T47D (cell line): Measurements from ENCODE around the gene ST8SIA5.

Experiments used
- DNase-seq, 2 experiments: peaks; one replicate each; pipeline versions ENCODE4 v3.0.0 to v3.0.0-alpha.2; 2011 to 2012; ENCODE audit warnings: low read depth in 1 of 2, low spot score in 1 of 2
- JUND ChIP-seq: IDR thresholded peaks from 2 replicates; pipeline ENCODE4 v1.6.1; 2012; ENCODE audit warnings: low read depth
- in situ Hi-C: cut with HindIII; loops from 2 replicates; pipeline ENCODE4 v1.10.0; 2016; ENCODE audit warnings: low sequenced_read_pairs, low pct_unique_long_range_greater_than_20kb

Gene ST8SIA5

GRCh38 chr18:46672062-46672970, 84.5 kb downstream of the ST8SIA5 start:
- in situ Hi-C loops = no loop called here
- no peak for DNase-seq
- TF ChIP-seq JUND = no peak

GRCh38 chr18:46668694-46669093, 88.2 kb downstream of the ST8SIA5 start:
- in situ Hi-C loops = no loop called here
- no peak for DNase-seq
- TF ChIP-seq JUND = no peak

DNA sequence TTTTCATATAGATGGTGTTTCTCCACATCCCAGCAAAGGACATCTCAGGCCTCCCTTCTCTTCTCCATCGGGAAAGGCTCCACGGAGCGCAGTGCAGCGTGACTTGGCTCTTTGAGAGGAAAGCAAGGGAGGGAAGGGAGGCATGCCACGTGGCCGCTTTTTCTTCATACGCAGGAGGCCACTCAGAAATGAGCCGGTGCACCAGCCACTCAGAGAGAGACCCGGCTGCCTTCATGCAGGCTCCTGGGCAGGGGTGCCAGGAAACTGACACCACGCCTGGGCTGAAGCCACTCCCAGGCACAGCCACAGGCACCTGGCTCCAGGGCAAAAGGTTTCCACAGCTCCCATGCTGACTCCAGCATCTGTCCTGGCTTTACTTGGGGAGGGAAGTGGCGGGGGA, 88.7 kb downstream of the ST8SIA5 start:
- in situ Hi-C loops = no loop called here
- DNase-seq = no peak
- no peak for TF ChIP-seq JUND

DNA sequence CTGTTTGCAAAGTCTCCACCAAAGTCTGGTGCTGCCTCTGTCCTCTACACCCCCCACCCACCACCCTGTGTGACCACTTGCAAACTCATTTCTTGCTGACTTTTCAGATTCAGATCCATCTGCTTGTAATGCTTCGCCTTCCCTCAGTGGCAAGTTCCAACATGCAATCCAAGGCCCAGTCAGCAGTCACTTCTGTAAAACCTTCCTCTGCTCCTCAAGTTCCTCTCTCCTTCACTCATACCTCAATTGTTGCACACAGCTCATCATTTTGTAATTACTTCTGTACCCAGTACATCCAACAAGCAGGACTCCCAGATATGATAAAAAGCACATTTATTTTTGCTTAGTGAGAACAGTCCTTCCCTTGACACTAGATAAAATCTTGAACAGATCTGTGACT, 93.3 kb downstream of the ST8SIA5 start:
- no peak for DNase-seq
- no peak for TF ChIP-seq JUND
- in situ Hi-C loops = no loop called here

GRCh38 chr18:46660957-46661749, 95.7 kb downstream of the ST8SIA5 start:
- TF ChIP-seq JUND = no peak
- DNase-seq = peak in 1 of 2 experiments; percentile 16
- in situ Hi-C loops = no loop called here

GRCh38 chr18:46659484-46659883, 97.4 kb downstream of the ST8SIA5 start:
- in situ Hi-C loops = no loop called here
- TF ChIP-seq JUND = no peak
- DNase-seq = no peak

- TF ChIP-seq JUND = no peak
- in situ Hi-C loops = no loop called here
- no peak for DNase-seq
These were observed 99.5 kb downstream of the ST8SIA5 start, which contains the start of gene LOXHD1 for GRCh38 chr18:46657115-46657955. Gene LOXHD1, minus strand, starts transcription at chr18:46657220. Its CDS starts 187 bp downstream, at chr18:46657033.

DNA sequence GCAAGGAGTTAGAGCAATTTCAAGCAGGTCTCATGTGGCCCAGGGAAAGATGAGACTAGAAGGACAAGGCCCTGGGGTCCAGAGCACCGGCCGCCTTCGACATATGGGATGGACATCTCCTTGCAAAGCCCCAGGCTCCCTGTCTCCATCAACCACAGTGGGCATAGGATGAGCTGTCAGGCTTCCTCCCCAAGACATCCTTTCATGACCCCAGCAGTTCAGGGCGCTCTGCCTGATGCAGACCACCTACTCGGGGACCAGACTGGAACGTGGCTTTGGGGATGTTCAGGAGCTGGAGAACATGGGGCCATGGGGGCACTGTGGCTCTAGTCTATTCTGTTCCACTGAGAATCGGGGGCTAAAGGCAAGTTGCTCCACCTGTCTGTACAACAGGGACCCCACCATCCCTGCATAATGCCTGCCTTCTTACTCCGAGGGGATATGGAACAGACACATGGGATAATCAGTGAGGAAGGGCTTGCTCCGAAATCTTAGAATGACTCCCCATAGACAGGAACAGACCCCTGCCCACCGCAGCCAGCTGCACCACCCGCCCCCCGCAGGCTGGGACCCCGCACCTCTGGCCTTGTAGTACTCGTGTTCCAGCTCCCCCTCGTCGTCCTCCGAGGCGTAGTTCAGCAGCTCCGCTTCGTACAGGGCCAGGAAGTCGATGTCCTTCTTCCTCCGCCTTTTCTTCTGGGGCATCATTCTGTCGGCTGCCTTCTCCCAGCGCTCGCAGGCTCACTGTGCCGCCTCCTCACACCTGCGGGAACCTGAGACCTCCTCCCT, 100.3 kb downstream of the ST8SIA5 start:
- in situ Hi-C loops = no loop called here
- no peak for DNase-seq
- TF ChIP-seq JUND = no peak

GRCh38 chr18:46652372-46652771, 104.5 kb downstream of the ST8SIA5 start:
- TF ChIP-seq JUND = no peak
- no peak for DNase-seq
- in situ Hi-C loops = no loop called here

DNA sequence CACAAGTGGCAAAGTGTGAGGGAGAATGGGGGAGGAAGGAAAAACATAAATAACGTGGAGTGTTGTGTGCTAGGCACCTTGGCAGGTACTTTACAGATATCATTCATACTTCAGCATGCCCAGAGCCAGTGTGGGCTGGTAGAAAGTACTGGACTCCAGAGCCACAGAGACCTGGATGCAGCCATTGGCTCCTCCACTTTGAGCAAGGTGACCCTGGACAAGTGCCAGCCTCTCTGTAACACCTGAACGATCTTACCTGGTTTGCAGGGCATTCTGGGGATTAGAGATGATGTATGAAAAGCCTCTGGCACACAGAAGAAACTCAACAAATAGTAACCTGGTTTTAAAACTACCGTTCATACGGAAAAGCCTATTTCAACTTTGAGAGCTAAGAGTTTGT, 106.2 kb downstream of the ST8SIA5 start:
- DNase-seq = no peak
- in situ Hi-C loops = no loop called here
- no peak for TF ChIP-seq JUND

- no peak for DNase-seq
- no peak for TF ChIP-seq JUND
- in situ Hi-C loops = no loop called here
These were observed 107.6 kb downstream of the ST8SIA5 start for GRCh38 chr18:46649071-46649862.
